GM18520 (cell line): ENCODE measurements around the gene NSF.
"Not testable (repeated sequence)": the region's sequence is repeated elsewhere in the genome, so short reads cannot be mapped to it uniquely, and the experiment has no call there.

Source experiments
- ATAC-seq: cut with Tn5 transposase; IDR thresholded peaks from one replicate; pipeline ENCODE4 v1.9.1; 2021; ENCODE audit not compliant: unreplicated experiment

Gene NSF

GRCh38 chr17:46753776-46754175 is 163.3 kb downstream of the NSF start:
- ATAC-seq = no peak

- no peak for ATAC-seq
Observed at GRCh38 chr17:46756081-46756735, 165.7 kb downstream of the NSF start.

GRCh38 chr17:46756861-46757260 is 166.4 kb downstream of the NSF start:
- ATAC-seq = no peak

- ATAC-seq = not testable (repeated sequence)
Observed at GRCh38 chr17:46757588-46757987, 167.1 kb downstream of the NSF start.

GRCh38 chr17:46758614-46759013 is 168.1 kb downstream of the NSF start:
- ATAC-seq = no peak

GRCh38 chr17:46759141-46759540 is 168.7 kb downstream of the NSF start:
- ATAC-seq = no peak

DNA sequence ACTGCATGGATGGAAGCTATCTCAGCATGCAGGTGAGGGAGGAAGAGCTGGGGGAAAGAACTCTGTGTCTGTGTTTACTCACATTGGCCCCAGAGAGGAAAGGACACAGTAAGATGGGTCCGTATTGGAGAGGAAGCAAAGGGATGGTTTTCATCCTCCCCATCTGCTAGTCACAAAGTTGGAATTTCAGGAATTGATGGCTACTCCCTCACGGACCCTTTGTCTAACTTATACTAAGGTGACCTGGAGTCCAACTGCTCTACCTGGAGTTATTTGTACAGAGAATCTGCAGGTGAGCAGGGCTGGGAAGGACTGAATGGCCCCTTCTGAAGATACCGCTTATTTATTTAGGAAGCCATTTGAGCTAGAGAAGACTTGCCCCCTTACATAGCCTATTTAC is 172.9 kb downstream of the NSF start:
- no peak for ATAC-seq

- ATAC-seq = no peak
Observed at GRCh38 chr17:46764000-46764708, 173.7 kb downstream of the NSF start.

GRCh38 chr17:46764709-46765401 is 174.4 kb downstream of the NSF start:
- ATAC-seq = no peak

DNA sequence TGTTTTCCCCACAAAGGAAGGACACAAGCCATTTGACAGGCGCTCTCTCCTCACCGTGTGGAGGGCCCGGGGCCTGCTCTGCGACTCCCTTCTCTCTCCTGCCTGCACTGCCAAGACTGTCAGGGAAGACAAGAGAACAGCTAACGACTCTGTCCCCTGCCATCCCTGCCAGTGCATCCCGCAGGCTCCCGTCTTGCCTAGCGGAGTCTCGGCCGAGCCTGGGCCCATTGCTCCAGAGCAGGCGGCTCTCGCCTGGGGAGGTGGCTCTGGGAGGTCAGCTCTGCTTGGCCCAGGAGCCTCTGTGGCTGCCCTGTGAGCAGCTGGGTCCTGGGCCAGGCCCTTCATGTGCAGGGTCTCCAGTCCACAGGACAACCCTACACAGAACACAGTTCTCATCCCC is 175.0 kb downstream of the NSF start:
- no peak for ATAC-seq

GRCh38 chr17:46766493-46767491 is 176.3 kb downstream of the NSF start:
- ATAC-seq = no peak

DNA sequence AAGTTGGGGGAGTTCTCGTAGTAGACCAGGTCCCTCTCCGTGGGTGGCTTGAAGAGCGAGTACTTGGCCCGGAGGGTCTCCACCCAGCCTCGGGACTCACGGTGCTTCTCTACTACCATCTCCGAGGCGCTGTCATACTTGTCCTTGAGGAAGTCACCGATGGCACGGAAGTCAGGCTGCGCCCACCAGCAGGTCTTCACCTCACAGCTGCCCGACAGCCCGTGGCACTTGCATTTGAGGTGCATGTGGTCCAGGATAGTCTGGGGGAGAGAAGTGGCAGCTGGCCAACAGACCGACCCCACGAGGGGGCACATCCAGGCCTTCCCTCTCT is 178.0 kb downstream of the NSF start:
- ATAC-seq = no peak

DNA sequence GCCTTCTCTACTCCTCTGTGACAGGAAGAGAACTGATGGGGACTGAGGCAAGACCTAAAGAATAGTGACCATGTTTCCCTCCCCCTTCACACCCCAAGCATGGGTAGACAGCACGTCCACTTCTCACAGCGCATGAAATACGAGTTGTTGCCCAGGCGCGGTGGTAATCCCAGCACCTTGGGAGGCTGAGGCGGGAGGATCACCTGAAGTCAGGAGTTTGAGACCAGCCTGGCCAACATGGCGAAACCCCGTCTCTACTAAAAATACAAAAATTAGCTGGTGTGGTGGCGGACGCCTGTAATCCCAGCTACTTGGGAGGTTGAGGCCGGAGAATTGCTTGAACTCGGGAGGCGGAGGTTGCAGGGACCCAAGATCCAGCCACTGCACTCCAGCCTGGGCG is 178.4 kb downstream of the NSF start:
- ATAC-seq = not testable (repeated sequence)

DNA sequence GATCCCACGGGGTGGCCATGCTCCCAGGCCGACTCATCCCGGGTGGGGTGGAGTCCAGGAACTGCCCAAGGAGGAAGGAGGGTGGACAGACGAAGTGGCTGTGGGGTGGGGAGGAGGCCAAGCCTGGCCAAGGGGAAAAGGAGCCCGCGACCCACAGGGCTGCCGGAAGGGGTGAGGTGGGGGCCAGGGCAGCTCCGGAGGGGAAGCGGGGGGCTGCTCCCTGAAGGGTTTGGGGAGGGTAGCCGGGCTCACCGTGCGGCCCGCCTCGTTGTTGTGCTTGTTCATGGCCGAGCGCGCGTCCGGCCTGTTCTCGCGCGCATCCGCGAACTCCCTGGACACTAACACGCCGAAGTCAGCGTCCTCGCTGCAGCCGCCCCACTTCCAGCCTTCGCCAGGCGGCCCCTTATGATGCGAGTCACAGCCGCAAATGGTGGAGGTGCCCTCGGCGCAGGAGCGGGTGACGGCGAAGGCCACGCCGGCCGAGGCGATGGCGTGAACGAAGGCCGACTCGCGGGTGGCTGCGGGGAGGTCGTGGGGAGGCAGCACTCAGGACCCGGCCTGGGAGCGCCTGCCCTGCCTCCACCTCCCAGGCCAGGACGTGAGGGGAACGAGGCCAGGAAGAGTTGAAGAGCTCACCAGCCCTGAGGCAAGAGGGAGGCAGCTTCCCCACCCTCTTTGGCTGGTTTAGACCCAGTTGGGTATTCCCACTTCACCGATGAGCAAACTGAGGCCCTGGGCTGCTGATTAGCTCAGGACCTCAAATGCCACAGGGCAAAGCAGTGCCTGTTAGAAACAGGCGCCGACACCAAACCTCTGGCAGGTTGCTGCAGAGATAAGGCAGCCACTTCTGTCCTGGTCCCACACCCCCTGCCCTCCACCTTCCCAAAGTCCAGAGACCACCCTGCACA is 179.3 kb downstream of the NSF start:
- ATAC-seq = no peak

DNA sequence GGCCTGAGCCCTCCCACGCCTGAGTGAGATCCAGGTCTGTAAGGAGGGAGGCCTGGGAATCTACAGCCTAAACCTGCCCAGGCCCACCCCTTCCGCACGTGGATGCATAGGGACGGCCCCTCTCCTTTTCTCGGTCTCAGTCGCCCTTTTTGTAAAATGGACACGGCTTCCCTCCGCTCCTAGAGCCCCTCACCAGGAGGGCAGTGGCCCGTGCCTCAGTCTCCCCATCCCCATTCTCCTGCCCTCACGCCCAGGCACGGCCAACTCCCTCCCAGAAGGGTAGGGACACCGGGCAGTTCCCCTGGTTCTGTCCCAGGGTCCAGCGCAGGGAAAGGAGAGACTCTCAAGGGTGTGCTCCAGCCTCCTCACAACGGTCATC is 180.0 kb downstream of the NSF start:
- no peak for ATAC-seq

- no peak for ATAC-seq
Observed at GRCh38 chr17:46770818-46771560, 180.5 kb downstream of the NSF start.

- no peak for ATAC-seq
Observed at GRCh38 chr17:46771561-46772474, 181.3 kb downstream of the NSF start.

GRCh38 chr17:46772475-46773220 is 182.2 kb downstream of the NSF start:
- no peak for ATAC-seq
